ENCODE results near the gene PRLH. TPM values are rescaled to one million over a fixed set of nuclear protein-coding genes. Genes with fewer than 3 reads are reported as not detected.

Gene PRLH
- total RNA-seq, 5 donors from 2014 or later (not counting 1 experiment from before 2014, with no cell fraction given): not detected

- Histone ChIP-seq H3K4me1 (ENCODE audit: control insufficient read depth in 1 of 2, extremely low read depth in 1 of 2, insufficient read depth in 2 of 2, low read length in 2 of 2) (peaks cover 0 to 7% of the 10 kb centered on the region in 2 experiments), H3K27me3 (replicated peaks in 1 of 2; ENCODE audit: control insufficient read depth in 2 of 2, extremely low read depth in 1 of 2, insufficient read depth in 2 of 2, low read length in 1 of 2) (peaks cover 0 to 27% of the 10 kb centered on the region in 2 experiments), H3K4me3 (ENCODE audit: control insufficient read depth in 1 of 2, extremely low read depth in 1 of 2, low read length in 1 of 2) (no peak overlapping the region), H3K9me3 (no peaks in the 10 kb centered on the region), H3K27ac (ENCODE audit: low read length) (no peak overlapping the region), H3K36me3 (ENCODE audit: control insufficient read depth in 2 of 2, extremely low read depth in 1 of 2, insufficient read depth in 1 of 2, low read length in 1 of 2) (no peaks in the 10 kb centered on the region)
- 78% methylated on average over 8 of the region's 8 CpGs for WGBS (ENCODE audit: insufficient coverage)
- H3K27me3 Mint-ChIP-seq: peaks cover 0 to 12% of the 10 kb centered on the region in 2 donors
- H3K4me3 Mint-ChIP-seq: no peak overlapping the region
- no peaks in the 10 kb centered on the region for H3K36me3 Mint-ChIP-seq
- H3K4me1 Mint-ChIP-seq: peaks cover 0 to 6% (median 0%) of the 10 kb centered on the region in 3 donors
- POLR2A ChIA-PET: no interaction called here
- CTCF ChIA-PET: interaction anchor here (0.7 to 3.5 kb wide), 4 partner anchors 12 to 97 kb away, joined by 3 to 46 read pairs (median 17); no protein-coding TSS in a partner anchor
- H3K9me3 Mint-ChIP-seq: no peaks in the 10 kb centered on the region
- no peak for DNase-seq
- H3K27ac Mint-ChIP-seq: no peak overlapping the region
- ATAC-seq (replicated peaks in 1 of 4): no peak
These were observed 7.5 kb downstream of the PRLH start for GRCh38 chr2:237573721-237574415.

GRCh38 chr2:237574467-237574866 is 8.1 kb downstream of the PRLH start:
- ChIA-PET CTCF (interaction anchor here in 1 of 2 donors (1.2 kb wide), 1 partner anchor 12 kb away, joined by 3 read pairs; no protein-coding TSS in a partner anchor), POLR2A (no interaction called here)
- H3K4me3 ChIP-seq (ENCODE audit: control insufficient read depth in 1 of 2, extremely low read depth in 1 of 2, low read length in 1 of 2): no peak overlapping the region
- H3K27me3 ChIP-seq (replicated peaks in 1 of 2; ENCODE audit: control insufficient read depth in 2 of 2, extremely low read depth in 1 of 2, insufficient read depth in 2 of 2, low read length in 1 of 2): peaks cover 0 to 27% of the 10 kb centered on the region in 2 experiments
- H3K4me1 ChIP-seq (ENCODE audit: control insufficient read depth in 1 of 2, extremely low read depth in 1 of 2, insufficient read depth in 2 of 2, low read length in 2 of 2): peaks cover 0 to 7% of the 10 kb centered on the region in 2 experiments
- Mint-ChIP-seq H3K27me3 (peaks cover 0 to 12% of the 10 kb centered on the region in 2 donors), H3K4me3 (no peak overlapping the region), H3K9me3 (no peaks in the 10 kb centered on the region), H3K4me1 (peaks cover 0 to 6% (median 0%) of the 10 kb centered on the region in 3 donors), H3K27ac (no peak overlapping the region), H3K36me3 (no peaks in the 10 kb centered on the region)
- H3K27ac ChIP-seq (ENCODE audit: low read length): no peak overlapping the region
- no peak for ATAC-seq (replicated peaks in 1 of 4)
- no peaks in the 10 kb centered on the region for H3K36me3 ChIP-seq (ENCODE audit: control insufficient read depth in 2 of 2, extremely low read depth in 1 of 2, insufficient read depth in 1 of 2, low read length in 1 of 2)
- 74% methylated on average over 3 of the region's 9 CpGs for WGBS (ENCODE audit: insufficient coverage)
- DNase-seq: no peak
- no peaks in the 10 kb centered on the region for H3K9me3 ChIP-seq

- POLR2A ChIA-PET: no interaction called here
- no peak for ATAC-seq (replicated peaks in 1 of 4)
- Histone ChIP-seq H3K9me3 (no peaks in the 10 kb centered on the region), H3K4me3 (ENCODE audit: control insufficient read depth in 1 of 2, extremely low read depth in 1 of 2, low read length in 1 of 2) (no peak overlapping the region), H3K27me3 (replicated peaks in 1 of 2; ENCODE audit: control insufficient read depth in 2 of 2, extremely low read depth in 1 of 2, insufficient read depth in 2 of 2, low read length in 1 of 2) (peaks cover 0 to 27% of the 10 kb centered on the region in 2 experiments), H3K36me3 (ENCODE audit: control insufficient read depth in 2 of 2, extremely low read depth in 1 of 2, insufficient read depth in 1 of 2, low read length in 1 of 2) (no peaks in the 10 kb centered on the region), H3K27ac (ENCODE audit: low read length) (no peak overlapping the region), H3K4me1 (ENCODE audit: control insufficient read depth in 1 of 2, extremely low read depth in 1 of 2, insufficient read depth in 2 of 2, low read length in 2 of 2) (peaks cover 0 to 7% of the 10 kb centered on the region in 2 experiments)
- no peak overlapping the region for H3K4me3 Mint-ChIP-seq
- H3K36me3 Mint-ChIP-seq: no peaks in the 10 kb centered on the region
- DNase-seq: no peak
- CTCF ChIA-PET: interaction anchor here in 1 of 2 donors (1.2 kb wide), 1 partner anchor 11 kb away, joined by 3 read pairs; no protein-coding TSS in a partner anchor
- H3K4me1 Mint-ChIP-seq: peaks cover 0 to 6% (median 0%) of the 10 kb centered on the region in 3 donors
- H3K27ac Mint-ChIP-seq: no peak overlapping the region
- no peaks in the 10 kb centered on the region for H3K9me3 Mint-ChIP-seq
- peaks cover 0 to 12% of the 10 kb centered on the region in 2 donors for H3K27me3 Mint-ChIP-seq
- WGBS (ENCODE audit: insufficient coverage): 77% methylated on average over 11 of the region's 25 CpGs
These were observed 8.8 kb downstream of the PRLH start for GRCh38 chr2:237574894-237575868.

- ChIA-PET CTCF (no interaction called here), POLR2A (no interaction called here)
- H3K27me3 ChIP-seq (replicated peaks in 1 of 2; ENCODE audit: control insufficient read depth in 2 of 2, extremely low read depth in 1 of 2, insufficient read depth in 2 of 2, low read length in 1 of 2): peaks cover 0 to 26% of the 10 kb centered on the region in 2 experiments
- ATAC-seq (replicated peaks in 1 of 4) (no peak), DNase-seq (no peak)
- H3K36me3 Mint-ChIP-seq: no peaks in the 10 kb centered on the region
- H3K27me3 Mint-ChIP-seq: peaks cover 0 to 12% of the 10 kb centered on the region in 2 donors
- no peaks in the 10 kb centered on the region for H3K9me3 Mint-ChIP-seq
- no peak overlapping the region for H3K4me3 ChIP-seq (ENCODE audit: control insufficient read depth in 1 of 2, extremely low read depth in 1 of 2, low read length in 1 of 2)
- no peak overlapping the region for H3K27ac ChIP-seq (ENCODE audit: low read length)
- H3K9me3 ChIP-seq: no peaks in the 10 kb centered on the region
- H3K4me3 Mint-ChIP-seq: no peak overlapping the region
- H3K4me1 Mint-ChIP-seq: peaks cover 0 to 6% (median 0%) of the 10 kb centered on the region in 3 donors
- peaks cover 0 to 8% of the 10 kb centered on the region in 2 experiments for H3K4me1 ChIP-seq (ENCODE audit: control insufficient read depth in 1 of 2, extremely low read depth in 1 of 2, insufficient read depth in 2 of 2, low read length in 2 of 2)
- WGBS (ENCODE audit: insufficient coverage): 86% methylated on average over 19 of the region's 27 CpGs
- no peak overlapping the region for H3K27ac Mint-ChIP-seq
- no peaks in the 10 kb centered on the region for H3K36me3 ChIP-seq (ENCODE audit: control insufficient read depth in 2 of 2, extremely low read depth in 1 of 2, insufficient read depth in 1 of 2, low read length in 1 of 2)
These were observed 9.8 kb downstream of the PRLH start for GRCh38 chr2:237575869-237576862.

GRCh38 chr2:237576974-237577373 is 10.6 kb downstream of the PRLH start:
- H3K27ac Mint-ChIP-seq: no peak overlapping the region
- H3K9me3 Mint-ChIP-seq: no peaks in the 10 kb centered on the region
- H3K36me3 Mint-ChIP-seq: no peaks in the 10 kb centered on the region
- POLR2A ChIA-PET: no interaction called here
- Histone ChIP-seq H3K4me1 (ENCODE audit: control insufficient read depth in 1 of 2, extremely low read depth in 1 of 2, insufficient read depth in 2 of 2, low read length in 2 of 2) (peaks cover 0 to 10% of the 10 kb centered on the region in 2 experiments), H3K36me3 (ENCODE audit: control insufficient read depth in 2 of 2, extremely low read depth in 1 of 2, insufficient read depth in 1 of 2, low read length in 1 of 2) (no peaks in the 10 kb centered on the region), H3K9me3 (no peaks in the 10 kb centered on the region), H3K4me3 (ENCODE audit: control insufficient read depth in 1 of 2, extremely low read depth in 1 of 2, low read length in 1 of 2) (no peak overlapping the region), H3K27ac (ENCODE audit: low read length) (no peak overlapping the region), H3K27me3 (replicated peaks in 1 of 2; ENCODE audit: control insufficient read depth in 2 of 2, extremely low read depth in 1 of 2, insufficient read depth in 2 of 2, low read length in 1 of 2) (peaks cover 0 to 19% of the 10 kb centered on the region in 2 experiments)
- no peak for DNase-seq
- ATAC-seq (replicated peaks in 1 of 4): no peak
- H3K4me3 Mint-ChIP-seq: no peak overlapping the region
- CTCF ChIA-PET: no interaction called here
- peaks cover 0 to 8% of the 10 kb centered on the region in 2 donors for H3K27me3 Mint-ChIP-seq
- H3K4me1 Mint-ChIP-seq: peaks cover 0 to 5% (median 3%) of the 10 kb centered on the region in 3 donors
- WGBS (ENCODE audit: insufficient coverage): 74% methylated on average over 7 of the region's 9 CpGs
